ENCODE results near the gene TCOF1.

TCOF1 gene

DNA sequence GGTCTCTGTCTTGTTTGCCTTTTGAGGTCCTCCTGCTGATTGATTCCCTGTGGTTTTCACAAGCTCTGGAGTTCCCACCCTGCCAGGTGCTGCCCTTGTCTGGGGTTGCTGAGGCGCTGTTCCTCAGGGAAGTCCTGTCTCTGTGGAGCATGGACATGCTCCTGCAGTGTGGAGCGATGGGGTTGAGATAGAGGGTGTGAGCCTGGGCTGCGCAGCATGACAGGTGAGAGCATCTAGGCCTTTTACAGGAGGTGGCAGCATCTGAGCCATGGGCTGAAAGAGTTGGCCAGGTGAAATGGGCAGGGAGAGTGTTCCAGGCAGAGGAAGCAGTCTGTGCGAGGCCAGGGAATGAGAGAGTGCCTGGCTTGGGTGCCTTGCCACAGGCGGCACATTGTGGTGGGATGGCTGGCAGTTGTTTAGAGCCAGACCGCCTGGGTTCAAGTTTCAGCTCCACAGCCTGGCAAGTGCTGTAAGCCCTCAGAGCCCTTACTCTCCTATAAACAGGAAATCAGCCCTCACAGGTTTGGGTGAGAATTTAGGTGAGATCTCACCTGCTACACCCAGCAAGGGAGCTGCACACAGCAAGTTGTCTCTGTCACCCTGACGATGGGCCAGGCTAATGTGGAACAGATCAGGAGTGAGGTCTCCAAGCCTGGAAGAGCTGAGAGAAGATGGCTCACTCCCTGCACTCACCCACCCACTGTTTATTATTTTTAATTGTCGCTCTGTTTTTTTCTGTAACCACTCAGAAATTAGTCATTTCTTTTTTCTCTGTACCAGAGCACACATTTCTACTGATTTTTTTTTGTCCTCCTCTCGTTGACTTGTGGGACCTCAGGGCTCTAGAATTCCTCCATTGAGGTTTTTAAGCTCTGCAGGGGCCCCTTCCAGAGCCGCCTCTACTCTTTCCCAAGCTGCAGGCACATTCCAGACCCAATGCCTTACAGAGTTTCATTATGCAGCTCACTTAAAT, 19.6 kb downstream of the TCOF1 start:
- TF ChIP-seq POLR2A (IDR thresholded peaks at IDR 0.05; ENCODE audit: low read length) (no peak), GATA1 (IDR thresholded peaks at IDR 0.05; ENCODE audit: low read depth, low read length) (no peak)
- no peak for DNase-seq

GRCh38 chr5:150377964-150378694, 20.6 kb downstream of the TCOF1 start:
- TF ChIP-seq GATA1 (IDR thresholded peaks at IDR 0.05; ENCODE audit: low read depth, low read length), result no peak
- TF ChIP-seq POLR2A (IDR thresholded peaks at IDR 0.05; ENCODE audit: low read length), result no peak
- DNase-seq, result no peak

- DNase-seq, result no peak
- TF ChIP-seq GATA1 (IDR thresholded peaks at IDR 0.05; ENCODE audit: low read depth, low read length), result no peak
- TF ChIP-seq POLR2A (IDR thresholded peaks at IDR 0.05; ENCODE audit: low read length), result no peak
These were observed 27.2 kb downstream of the TCOF1 start for GRCh38 chr5:150384701-150385100.

- TF ChIP-seq GATA1 (IDR thresholded peaks at IDR 0.05; ENCODE audit: low read depth, low read length) (no peak), POLR2A (IDR thresholded peaks at IDR 0.05; ENCODE audit: low read length) (no peak)
These were observed 28.7 kb downstream of the TCOF1 start for GRCh38 chr5:150386024-150386855.

DNA sequence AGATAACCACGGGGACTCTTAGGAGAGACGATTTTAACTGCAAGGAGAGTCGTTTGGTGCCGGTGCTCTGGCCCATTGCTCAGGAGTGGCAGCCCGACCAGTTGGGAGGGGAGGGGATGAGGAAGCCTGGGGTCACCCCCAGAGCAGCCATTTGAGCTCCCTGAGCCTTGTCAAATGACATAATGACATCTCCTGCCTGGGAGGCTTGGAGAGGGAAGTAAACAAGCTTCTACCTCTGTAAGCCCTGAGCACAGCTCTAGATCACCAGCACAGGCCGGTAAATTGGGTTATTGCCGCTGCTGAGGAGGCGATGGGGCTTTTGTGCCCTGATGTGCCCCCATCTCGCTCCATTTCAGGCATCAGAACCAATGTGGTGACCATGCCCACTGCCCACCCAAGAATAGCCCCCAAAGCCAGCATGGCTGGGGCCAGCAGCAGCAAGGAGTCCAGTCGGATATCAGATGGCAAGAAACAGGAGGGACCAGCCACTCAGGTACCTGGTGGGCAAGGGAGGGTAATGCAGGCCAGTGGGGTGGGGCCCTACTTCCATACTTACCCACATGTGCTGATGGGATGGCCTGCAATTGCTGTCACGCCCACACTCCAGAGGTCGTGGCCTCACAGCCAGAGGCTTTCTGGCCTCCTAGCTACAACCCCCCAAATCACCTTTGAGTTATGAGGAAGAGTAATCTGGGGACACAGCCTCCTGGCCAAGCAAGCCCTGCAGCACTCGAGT, 32.2 kb downstream of the TCOF1 start:
- TF ChIP-seq GATA1 (IDR thresholded peaks at IDR 0.05; ENCODE audit: low read depth, low read length) (no peak), POLR2A (IDR thresholded peaks at IDR 0.05; ENCODE audit: low read length) (no peak)

More at GRCh38 chr5:150386024-150386855, 28.7 kb downstream of the TCOF1 start:
- DNase-seq, result no peak

DNA sequence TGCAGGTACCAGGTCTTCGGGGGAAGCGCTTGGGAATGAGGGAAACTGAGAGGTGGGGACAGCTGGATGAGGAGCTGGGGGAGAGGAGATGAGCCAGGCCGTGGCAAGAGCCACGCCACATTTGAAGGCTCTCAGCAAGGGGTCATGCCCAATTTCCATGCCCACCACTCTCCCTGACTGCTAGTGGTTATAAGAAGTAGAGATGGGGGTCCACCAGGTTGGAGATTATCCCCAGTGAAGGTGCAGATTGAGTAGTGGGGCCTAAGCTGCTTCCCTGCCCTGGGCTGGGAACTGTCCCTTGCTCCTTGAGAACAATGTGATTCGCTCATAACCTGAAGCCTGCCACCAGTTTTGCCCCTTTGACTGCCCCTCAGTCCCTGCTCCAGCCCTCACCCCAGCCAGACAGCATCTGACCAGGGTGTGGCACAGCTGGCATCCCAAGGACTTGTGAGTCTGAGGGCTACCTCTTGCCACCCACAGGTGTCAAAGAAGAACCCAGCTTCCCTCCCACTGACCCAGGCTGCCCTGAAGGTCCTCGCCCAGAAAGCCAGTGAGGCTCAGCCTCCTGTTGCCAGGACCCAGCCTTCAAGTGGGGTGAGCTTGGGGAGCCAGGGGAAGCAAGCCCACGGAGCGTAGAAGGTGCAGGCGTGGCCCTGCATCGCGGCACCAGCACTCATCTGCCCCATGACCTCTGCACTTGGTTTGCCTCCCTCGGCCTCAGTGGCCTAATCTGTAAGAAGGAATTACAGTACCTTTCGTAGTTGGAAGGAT, 33.8 kb downstream of the TCOF1 start:
- DNase-seq, result no peak
- no peak for TF ChIP-seq GATA1 (IDR thresholded peaks at IDR 0.05; ENCODE audit: low read depth, low read length)
- no peak for TF ChIP-seq POLR2A (IDR thresholded peaks at IDR 0.05; ENCODE audit: low read length)

More for the DNA sequence above, 32.2 kb downstream of the TCOF1 start:
- no peak for DNase-seq

DNA sequence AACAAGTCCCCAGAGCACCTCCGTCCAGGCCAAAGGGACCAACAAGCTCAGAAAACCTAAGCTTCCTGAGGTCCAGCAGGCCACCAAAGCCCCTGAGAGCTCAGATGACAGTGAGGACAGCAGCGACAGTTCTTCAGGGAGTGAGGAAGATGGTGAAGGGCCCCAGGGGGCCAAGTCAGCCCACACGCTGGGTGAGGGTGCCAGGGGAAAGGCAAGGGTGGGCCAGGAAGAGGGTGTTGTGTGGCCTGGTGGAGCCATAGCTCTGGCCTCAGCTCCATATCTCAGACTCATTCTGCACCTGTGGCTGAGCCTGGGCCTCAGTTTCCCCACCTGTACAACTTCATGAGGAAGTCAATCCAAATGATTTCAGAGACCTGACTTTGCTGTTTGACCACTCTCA, 34.5 kb downstream of the TCOF1 start:
- DNase-seq, result no peak
- TF ChIP-seq GATA1 (IDR thresholded peaks at IDR 0.05; ENCODE audit: low read depth, low read length) (no peak), POLR2A (IDR thresholded peaks at IDR 0.05; ENCODE audit: low read length) (no peak)

GRCh38 chr5:150392680-150393079, 35.2 kb downstream of the TCOF1 start:
- TF ChIP-seq GATA1 (IDR thresholded peaks at IDR 0.05; ENCODE audit: low read depth, low read length), result no peak
- no peak for TF ChIP-seq POLR2A (IDR thresholded peaks at IDR 0.05; ENCODE audit: low read length)
- DNase-seq, result no peak

GRCh38 chr5:150393096-150393645, 35.7 kb downstream of the TCOF1 start:
- TF ChIP-seq GATA1 (IDR thresholded peaks at IDR 0.05; ENCODE audit: low read depth, low read length) (no peak), POLR2A (IDR thresholded peaks at IDR 0.05; ENCODE audit: low read length) (no peak)
- DNase-seq, result no peak

GRCh38 chr5:150394131-150394530, 36.6 kb downstream of the TCOF1 start:
- TF ChIP-seq POLR2A (IDR thresholded peaks at IDR 0.05; ENCODE audit: low read length) (no peak), GATA1 (IDR thresholded peaks at IDR 0.05; ENCODE audit: low read depth, low read length) (no peak)
- no peak for DNase-seq

DNA sequence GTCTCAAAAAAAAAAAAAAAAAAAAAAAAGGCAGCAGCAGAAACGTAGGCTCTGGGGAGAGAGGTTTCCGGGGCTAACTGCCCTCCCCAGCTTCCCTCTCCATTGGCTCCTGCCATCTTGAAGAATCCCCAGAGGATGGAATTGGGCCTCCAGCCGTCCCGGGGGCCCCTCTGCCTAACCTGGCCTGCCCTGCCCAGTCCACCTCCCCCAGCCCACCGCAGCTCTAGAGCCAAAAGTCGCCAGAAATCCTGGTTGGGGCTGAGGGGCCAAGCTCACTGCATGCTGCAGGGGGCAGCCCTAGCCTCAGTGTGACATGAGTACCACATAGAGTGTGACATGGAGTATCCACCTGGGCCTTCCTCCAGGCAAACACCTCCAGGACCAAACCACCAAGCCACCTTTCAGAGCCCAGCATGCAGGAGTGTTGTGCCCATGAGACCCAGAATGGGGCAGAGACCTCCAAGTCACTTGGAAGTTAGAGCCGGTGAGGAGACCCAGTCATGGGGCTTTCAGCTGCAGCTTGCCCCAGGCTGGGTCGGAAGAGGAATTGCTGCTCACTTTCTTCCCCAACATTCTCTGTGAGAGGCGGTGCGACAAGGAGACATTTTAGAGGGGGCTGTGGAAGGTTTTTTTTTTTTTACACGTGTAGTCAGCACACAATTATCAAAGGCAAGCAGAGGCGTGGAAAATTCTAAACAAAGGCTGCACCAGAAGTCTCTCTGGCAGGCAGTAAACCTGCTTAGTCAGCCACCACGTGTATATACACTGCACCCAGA, 37.6 kb downstream of the TCOF1 start:
- TF ChIP-seq POLR2A (IDR thresholded peaks at IDR 0.05; ENCODE audit: low read length) (no peak), GATA1 (IDR thresholded peaks at IDR 0.05; ENCODE audit: low read depth, low read length) (no peak)
- DNase-seq, result no peak

DNA sequence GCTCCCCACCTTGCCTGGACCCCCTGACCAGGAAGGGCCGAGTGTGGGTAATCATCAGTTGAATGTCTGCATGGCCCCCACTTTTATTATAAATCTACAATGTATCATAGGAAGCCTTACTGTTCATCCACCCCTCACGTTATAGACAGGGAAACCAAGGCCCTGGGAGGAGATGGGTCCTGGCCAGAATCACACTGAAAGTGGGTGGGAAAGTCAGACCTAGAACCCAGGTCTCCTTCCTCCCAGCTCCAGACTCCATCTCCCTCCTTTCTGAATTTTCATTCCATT, 38.1 kb downstream of the TCOF1 start:
- TF ChIP-seq POLR2A (IDR thresholded peaks at IDR 0.05; ENCODE audit: low read length), result no peak
- no peak for TF ChIP-seq GATA1 (IDR thresholded peaks at IDR 0.05; ENCODE audit: low read depth, low read length)
- no peak for DNase-seq

All from erythroblast (primary cell).